Activated CD4-positive, alpha-beta T cell treated with anti-CD3 and anti-CD28 coated beads, Interleukin-2, Interleukin-4, amounts not matched to agents 100 ng/mL and 50 ng/mL, durations not matched to agents 16 hours and 8 hours (primary cell): ENCODE results near the gene EGR2.

ENCODE experiments used
- DNase-seq: peaks from one replicate; pipeline ENCODE4 v3.0.0-alpha.2; 2020; ENCODE audit warnings: low spot score

EGR2 gene

DNA sequence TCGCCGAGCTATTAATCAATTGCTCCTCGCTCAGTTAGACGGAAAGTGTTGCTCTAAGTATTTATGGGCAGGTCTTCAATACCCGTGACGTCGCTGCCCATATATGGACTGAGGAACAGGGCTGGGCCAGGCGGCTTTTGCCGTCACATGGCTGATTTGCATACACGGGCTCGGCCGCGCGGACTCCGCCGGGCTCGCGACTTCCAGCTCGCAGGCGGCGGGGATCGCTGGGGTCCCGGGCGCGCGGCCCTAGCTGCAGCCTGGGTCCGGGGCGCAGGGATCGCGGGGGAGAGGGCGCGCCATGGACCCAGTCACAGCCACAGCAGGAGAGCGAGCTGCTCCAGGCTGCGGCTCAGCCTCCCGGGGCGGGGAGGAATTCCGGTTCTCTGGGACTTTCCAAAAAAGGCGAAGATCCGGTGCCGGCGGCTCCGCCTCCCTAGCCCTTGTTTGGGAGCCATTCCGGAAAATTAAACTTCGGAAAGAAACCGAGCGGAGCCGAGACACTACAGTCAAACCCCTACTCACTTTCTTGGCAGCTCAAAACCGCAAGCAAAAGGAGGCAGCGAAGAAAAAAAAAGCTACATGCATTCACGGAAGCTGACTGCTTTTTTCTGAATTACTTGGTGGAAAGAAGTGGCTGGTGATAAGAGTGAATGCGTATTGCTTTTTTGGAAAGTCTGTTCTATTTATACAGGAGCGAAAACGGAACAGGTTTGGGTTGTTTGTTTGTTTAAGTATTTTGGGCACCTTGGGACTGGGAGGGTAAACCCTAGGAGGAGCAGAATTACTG, at the start of gene EGR2:
Gene EGR2 (minus strand): TSS at position 36 of the 790 bp plus-strand sequence. CDS start 337 bp downstream, outside the sequence.
- DNase-seq = peak; percentile 98

GRCh38 chr10:62862447-62862846, 46.3 kb upstream of the EGR2 start:
- no peak for DNase-seq

GRCh38 chr10:62861507-62861906, 45.3 kb upstream of the EGR2 start:
- DNase-seq = no peak

DNA sequence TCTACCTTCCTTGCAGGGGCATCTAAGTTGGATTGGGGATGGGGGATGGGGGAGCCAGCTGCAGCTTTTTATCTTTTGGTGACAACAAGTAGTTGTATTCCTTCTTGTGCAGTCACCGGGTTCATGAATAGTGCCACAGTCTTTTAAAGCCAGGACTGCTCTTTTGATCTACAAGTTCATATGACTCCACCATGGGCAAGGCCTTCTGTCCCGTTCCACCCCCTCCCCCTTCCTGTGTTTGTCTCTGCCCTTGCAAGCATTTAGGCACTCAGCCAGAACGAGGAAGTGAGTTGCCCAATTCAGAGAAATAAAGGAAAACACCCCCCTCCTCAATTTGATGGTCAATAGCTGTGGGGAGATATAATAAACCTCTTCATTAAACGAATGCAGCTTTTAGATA, 44.8 kb upstream of the EGR2 start:
- DNase-seq = no peak

GRCh38 chr10:62858364-62858763, 42.2 kb upstream of the EGR2 start:
- DNase-seq = no peak

GRCh38 chr10:62856021-62856420, 39.9 kb upstream of the EGR2 start:
- DNase-seq = peak; percentile 74

DNA sequence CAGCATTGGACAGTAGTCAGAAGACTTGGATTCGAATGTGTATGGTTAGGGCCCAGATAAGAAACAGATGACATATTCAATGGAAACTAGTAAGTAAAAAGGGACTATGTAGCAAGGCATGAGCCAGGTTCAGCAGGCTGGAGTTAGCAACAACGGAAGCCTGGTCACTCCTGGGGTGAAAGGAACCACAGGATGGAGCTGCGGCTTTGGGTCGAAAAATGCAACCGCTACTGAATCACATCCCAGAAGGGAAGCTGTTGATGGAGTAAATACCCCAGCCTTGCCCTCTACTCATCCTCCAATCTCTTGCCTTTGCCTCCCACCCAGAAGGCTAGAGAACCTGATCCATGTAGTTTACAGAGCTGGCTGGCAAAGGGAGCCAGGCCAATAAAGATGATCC, 37.5 kb upstream of the EGR2 start:
- DNase-seq = peak; percentile 71

- peak; percentile 74 for DNase-seq
Measured at GRCh38 chr10:62852961-62853702, 37.0 kb upstream of the EGR2 start.

- peak; percentile 28 for DNase-seq
Measured at GRCh38 chr10:62851442-62851841, 35.3 kb upstream of the EGR2 start.

GRCh38 chr10:62850646-62851045, 34.5 kb upstream of the EGR2 start:
- DNase-seq = no peak

DNA sequence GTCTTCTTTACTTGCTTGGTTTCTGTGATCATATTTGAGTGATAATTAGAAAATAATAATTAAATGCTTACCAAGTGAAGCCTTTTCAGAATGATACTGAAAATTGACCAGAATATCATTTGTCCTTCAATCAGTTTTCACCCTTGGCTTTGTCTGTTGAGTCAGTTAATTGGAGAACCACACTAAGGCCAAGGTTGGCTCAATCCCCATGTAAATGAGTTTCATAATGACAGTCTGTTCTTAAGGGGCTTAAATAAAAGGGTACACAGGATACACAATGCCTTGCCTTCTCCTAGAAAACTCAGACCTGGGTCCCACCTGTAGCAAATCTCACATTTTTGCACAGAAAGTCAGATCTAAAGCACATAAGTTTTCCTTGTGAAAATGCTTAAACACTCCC, 31.3 kb upstream of the EGR2 start:
- DNase-seq = no peak

DNA sequence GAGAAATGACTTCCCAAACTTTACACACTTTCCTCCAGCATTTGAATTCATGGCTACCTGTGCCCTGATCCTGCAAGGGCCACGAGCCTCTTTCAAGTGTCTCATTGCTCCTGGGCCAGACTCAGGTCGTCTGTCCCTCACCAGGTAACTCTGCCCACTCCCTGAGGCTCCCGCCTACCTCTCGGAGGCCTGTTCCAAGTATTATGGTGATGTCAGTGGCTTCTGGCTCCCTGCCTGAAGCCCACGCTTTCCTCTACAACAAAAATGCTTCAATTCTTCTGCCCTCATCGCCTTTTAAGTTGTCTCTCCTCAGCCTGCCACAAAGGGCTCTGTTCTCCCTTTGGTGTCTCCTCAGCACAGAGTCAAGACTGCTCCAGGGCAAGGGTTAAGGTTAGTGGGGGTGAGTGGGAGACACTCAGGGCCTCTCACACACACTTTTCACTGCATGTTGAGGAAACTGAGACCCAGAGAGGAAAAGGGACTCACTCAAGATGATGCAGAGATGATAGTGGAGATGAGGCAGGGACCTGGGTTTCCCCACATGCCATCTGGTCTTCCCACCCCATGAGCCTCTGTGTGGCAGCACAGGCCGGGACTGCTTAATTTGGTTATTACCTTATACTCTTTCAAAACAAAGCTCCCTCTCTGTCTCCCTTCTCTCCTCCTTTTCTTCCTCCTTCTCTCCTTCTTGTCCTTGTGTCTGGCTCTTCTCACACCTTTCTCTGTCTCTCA, 28.3 kb upstream of the EGR2 start:
- DNase-seq = no peak

DNA sequence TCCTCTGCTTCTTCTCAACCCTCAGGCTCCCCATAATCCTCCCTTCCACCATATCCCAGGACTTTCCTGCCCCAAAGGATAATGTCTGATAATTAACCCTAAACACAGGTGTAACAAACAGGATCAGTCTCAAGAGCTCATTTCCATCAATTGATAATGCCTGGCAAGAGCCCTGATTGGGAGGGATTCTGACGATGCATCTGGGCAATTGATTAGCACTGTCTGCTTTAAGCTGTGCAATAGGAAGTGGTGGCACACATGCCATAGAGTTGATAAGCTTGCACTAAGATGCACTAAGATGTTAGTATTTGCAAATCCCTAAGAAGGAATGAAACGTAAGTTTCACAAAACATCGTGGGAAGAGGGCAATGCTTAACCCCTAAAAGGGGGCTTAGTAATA, 27.4 kb upstream of the EGR2 start:
- no peak for DNase-seq

- no peak for DNase-seq
Measured at GRCh38 chr10:62842983-62843382, 26.8 kb upstream of the EGR2 start.

- no peak for DNase-seq
Measured at GRCh38 chr10:62839590-62839989, 23.4 kb upstream of the EGR2 start.

DNA sequence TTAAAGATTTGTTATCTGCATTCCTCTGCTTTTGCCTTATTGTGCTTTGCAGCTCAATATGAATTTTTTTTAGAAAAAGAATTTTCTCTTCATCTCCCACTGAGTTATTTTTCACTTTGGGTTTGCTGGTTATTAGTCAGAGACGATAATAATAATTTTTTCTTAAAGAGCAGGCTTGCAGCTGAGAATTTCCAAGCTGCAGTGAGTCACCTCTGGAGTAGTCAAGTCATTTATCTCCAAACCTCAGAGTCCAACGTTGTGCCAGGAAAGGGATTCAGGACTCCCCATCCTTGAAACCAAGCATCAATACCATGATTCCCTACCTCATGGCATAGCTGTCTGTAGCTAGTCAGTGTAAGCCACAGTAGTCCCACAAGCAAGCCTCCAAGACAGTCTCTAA, 15.2 kb upstream of the EGR2 start:
- DNase-seq = no peak

GRCh38 chr10:62830679-62831078, 14.5 kb upstream of the EGR2 start:
- no peak for DNase-seq

DNA sequence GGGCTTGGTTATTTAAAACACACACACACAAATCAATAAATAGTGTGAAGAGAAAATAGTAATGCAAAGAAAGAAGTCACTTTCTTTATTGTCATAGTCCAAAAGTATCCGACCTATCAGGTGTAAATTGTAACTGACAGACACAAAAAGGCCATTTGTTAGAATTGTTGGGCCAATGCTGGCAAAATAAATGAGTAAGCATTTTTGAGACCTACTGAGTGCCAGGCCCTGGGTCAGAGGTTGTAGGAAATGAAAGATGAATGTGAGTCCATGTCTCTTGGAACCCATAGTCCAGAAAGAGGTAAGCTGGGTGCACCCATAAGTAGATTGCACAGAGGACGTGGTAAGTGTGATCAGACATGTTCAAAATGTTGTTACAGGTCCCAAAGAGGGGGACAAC, 13.5 kb upstream of the EGR2 start:
- DNase-seq = no peak

- DNase-seq = no peak
Measured at GRCh38 chr10:62826273-62826672, 10.1 kb upstream of the EGR2 start.

- no peak for DNase-seq
Measured at GRCh38 chr10:62820586-62820985, 4.4 kb upstream of the EGR2 start.

- DNase-seq = no peak
Measured at GRCh38 chr10:62819141-62819920, 3.2 kb upstream of the EGR2 start.

- no peak for DNase-seq
Measured at GRCh38 chr10:62818426-62819011, 2.4 kb upstream of the EGR2 start.
